H1 (cell line): Measurements from ENCODE around the gene HADH. TPM values are rescaled to one million over a fixed set of nuclear protein-coding genes. Genes with fewer than 3 reads are reported as not detected.

Experiments used
- CHD7 ChIP-seq: fragments of 300-600 bp; sonication (generic); IDR thresholded peaks from 2 replicates; pipeline ENCODE4 v1.7.1; 2012; ENCODE audit warnings: low read length, moderate library complexity, mild to moderate bottlenecking, inconsistent platforms; ENCODE audit not compliant: insufficient replicate concordance
- JUND ChIP-seq: IDR thresholded peaks from 2 replicates; pipeline ENCODE4 v1.6.1; 2011; ENCODE audit warnings: mild to moderate bottlenecking, improper control_type of control experiment, low read length
- SIX5 ChIP-seq: IDR thresholded peaks from 2 replicates; pipeline ENCODE4 v1.6.1; 2011; ENCODE audit warnings: mild to moderate bottlenecking, low read depth, low read length
- TBP ChIP-seq: IDR thresholded peaks from 2 replicates; pipeline ENCODE4 v1.6.1; 2011; ENCODE audit warnings: low read depth, low read length, improper control_type of control experiment
- USF2 ChIP-seq: IDR thresholded peaks from 2 replicates; pipeline ENCODE4 v1.6.1; 2011; ENCODE audit warnings: low read length, improper control_type of control experiment
- polyA plus RNA-seq, 7 experiments: library from polyadenylated mRNA; depleted of rRNA in 3 of 7; stranded (reverse) in 5 of 7; unstranded in 2 of 7; fragments of >200 nt in 5 of 7; fragments of 200-250 nt in 2 of 7; gene quantifications; 1 replicate in 5 of 7; 2 replicates in 1 of 7; 4 replicates in 1 of 7; pipeline versions ENCODE4 v1.2.1 to v1.2.3, GENCODE V29; 2011 to 2013; ENCODE audit warnings: missing spikeins in 2 of 7, mixed read lengths in 2 of 7
- total RNA-seq: library from RNA; stranded (reverse); fragmentation: NEBNext Ultra II Directional; extraction: Animal tissue kit (Norgen Biotek cat#: 25700); gene quantifications from 2 replicates; pipeline ENCODE4 v1.2.1, GENCODE V29; 2021

HADH gene
- total and polyA plus RNA-seq, 2 of the 8 experiments (the other 6 are each of a cell fraction or from before 2014, with no cell fraction given): 47.5 to 54.4 TPM

GRCh38 chr4:107970063-107970798, 19.5 kb upstream of the HADH start (continued):
- TF ChIP-seq CHD7 (no peak), TBP (no peak), JUND (no peak), SIX5 (no peak), USF2 (no peak)
